GM18508 (cell line): ENCODE results near the gene FKBP2.

ENCODE experiments used
- ATAC-seq: cut with Tn5 transposase; IDR thresholded peaks from one replicate; pipeline ENCODE4 v1.9.1; 2021; ENCODE audit warnings: moderate number of reproducible peaks; ENCODE audit not compliant: insufficient read depth, unreplicated experiment

Gene FKBP2

DNA sequence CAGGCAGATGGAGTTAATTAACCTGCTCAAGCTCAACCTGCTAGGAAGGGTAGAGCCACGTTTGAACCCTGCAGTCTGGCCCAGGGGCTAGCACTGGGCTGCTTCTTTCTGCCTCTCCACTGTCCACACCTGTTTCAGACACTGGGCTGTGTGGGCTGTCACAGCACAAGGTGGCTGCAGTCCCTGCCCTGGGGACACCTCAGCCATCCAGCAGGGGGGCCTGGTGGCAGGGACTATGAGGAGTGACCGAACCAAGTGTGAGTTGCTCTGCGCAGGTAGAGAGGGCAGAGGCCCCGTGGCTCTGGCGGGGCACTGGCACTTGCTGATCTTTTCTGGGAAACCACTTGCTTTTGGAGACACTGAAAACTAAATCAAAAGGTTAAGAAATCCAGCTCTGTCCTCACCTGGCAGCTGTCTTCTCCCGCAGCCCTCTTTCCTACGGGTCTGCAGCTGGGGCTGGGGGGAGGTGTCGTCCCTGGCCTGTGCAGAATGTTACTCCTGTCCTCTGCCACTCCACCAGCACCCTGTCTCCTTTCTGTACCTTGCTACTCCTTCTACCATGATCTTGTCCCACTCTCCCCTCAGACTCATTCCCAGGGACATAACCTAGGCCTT is 37.8 kb downstream of the FKBP2 start:
- no peak for ATAC-seq

DNA sequence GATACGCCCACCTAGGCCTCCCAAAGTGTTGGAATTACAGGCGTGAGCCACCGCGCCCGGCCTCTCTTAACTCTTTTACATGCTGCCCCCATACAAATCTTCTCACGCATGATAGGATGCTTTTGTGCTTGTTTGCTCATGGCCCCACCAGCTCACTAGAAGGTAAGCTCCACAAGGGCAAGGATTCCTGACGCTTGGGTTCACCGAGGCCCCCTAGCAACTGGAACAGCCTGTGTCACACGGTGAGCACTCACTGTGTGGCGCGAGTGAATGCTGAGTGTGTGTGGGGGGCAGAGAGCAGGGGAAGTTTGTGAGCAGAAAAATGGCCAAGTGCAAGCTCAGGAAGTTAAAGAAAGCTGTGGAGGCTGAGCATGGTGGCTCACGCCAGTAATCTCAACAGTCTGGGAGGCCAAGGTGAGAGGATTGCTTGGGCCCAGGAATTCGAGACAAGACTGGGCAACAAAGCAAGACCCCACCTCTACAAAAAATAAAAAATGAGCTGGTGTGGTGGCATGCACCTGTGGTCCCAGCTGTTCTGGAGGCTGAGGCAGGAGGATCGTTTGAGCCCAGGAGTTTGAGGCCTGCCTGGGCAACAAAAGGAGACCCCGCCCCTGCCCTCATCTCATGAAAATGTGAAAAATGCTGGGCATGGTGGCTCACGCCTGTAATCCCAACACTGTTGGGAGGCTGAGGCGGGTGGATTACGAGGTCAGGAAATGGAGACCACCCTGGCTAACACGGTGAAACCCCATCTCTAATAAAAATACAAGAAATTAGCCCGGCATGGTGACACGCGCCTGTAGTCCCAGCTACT is 41.3 kb downstream of the FKBP2 start:
- no peak for ATAC-seq

- ATAC-seq = no peak
Measured at GRCh38 chr11:64283092-64283491, 42.2 kb downstream of the FKBP2 start.

- no peak for ATAC-seq
Measured at GRCh38 chr11:64284048-64284961, 43.4 kb downstream of the FKBP2 start, which contains the start of gene BAD. TSS of gene BAD (minus strand) at chr11:64284665. CDS start at chr11:64284368, 297 bp downstream.

GRCh38 chr11:64284962-64285884 is 44.3 kb downstream of the FKBP2 start, which contains the start of gene GPR137:
TSS of gene GPR137 (plus strand) at chr11:64285848. CDS start at chr11:64286525, 677 bp downstream.
- no peak for ATAC-seq

GRCh38 chr11:64285885-64286800 is 45.2 kb downstream of the FKBP2 start:
- ATAC-seq = no peak

GRCh38 chr11:64286801-64287159 is 45.9 kb downstream of the FKBP2 start:
- ATAC-seq = no peak

GRCh38 chr11:64287676-64288352 is 46.9 kb downstream of the FKBP2 start:
- no peak for ATAC-seq

DNA sequence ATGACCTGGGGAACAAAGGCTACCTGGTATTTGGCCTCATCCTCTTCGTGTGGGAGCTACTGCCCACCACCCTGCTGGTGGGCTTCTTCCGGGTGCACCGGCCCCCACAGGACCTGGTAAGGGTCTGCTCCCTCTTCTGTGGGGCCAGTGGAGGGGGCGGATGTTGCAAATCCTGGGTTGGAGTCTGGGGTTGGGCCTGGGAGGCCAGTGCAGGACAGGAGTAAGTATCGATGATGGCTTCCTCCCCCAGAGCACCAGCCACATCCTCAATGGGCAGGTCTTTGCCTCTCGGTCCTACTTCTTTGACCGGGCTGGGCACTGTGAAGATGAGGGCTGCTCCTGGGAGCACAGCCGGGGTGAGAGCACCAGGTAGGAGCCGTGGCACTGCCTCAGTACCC is 47.5 kb downstream of the FKBP2 start:
- ATAC-seq = no peak

DNA sequence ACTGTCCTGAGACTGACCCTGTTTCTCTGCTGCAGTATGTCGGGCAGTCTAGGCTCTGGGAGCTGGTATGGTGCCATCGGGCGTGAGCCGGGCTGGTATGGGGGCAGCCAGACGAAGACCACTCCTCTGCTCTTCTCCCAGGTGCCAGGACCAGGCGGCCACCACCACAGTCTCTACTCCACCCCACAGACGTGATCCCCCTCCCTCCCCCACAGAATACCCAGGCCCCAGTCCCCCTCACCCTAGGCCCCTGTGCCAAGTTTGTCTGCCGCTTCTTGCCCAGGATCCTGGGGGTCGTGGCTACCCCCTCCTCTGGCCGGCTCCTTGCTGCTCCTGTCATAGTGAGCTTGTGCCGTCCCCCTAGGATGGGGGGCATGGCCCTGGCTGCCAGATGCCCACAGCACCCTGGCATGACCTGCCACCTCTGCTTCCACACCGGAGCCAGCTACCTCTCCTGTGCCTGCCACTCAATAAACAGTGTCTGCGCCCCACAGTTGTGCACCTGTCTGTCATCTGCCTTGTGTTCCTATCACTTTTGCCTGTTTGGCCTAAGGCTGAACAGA is 48.2 kb downstream of the FKBP2 start:
- no peak for ATAC-seq

DNA sequence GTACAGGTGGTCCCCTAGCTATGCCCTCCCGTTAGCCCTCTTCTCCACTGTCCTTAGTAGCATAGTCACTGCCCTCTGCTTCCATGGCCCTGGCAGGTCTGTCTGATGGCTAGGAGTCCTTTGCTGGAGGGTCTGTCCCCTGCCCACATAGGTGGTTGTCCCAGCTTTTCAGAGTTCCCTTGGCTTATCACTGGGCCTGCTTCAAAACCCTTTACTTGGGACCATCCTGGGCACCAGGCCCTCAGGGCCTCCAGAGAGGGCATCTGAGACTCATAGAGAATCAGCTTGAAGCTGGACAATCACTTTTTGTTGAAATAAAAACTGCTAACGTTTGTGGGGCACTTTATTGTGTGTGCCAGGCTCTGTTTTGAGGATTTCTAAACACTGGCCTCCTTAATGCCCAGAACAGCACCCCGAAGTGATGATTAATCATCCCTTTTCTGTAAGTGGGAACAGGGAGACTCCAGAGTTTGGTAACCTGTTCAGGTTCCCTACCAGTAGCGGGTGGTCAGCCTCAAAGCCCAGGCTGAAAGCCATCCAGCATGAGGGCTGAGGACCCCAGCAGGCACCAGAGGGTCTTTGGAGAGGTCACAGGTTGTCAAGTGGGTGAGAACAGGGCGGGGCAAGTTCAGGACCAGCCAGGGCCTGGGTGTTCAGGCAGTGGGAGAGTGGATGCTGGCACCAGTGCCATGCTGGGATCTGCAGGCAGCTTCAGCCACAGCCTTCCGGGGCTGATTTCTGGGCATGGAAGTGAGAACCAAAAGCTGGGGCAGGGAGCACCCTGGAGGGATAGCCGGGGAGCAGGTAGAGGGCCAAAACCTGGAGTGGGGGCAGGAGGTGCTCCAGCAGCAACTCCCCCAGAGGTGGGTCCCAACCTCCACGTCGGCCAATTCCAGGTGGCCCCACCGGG is 49.7 kb downstream of the FKBP2 start:
- no peak for ATAC-seq

- ATAC-seq = no peak
Measured at GRCh38 chr11:64291262-64291751, 50.4 kb downstream of the FKBP2 start, which contains the start of gene KCNK4. TSS of gene KCNK4 (plus strand) at chr11:64291302. CDS start at chr11:64293019, 1,717 bp downstream.

- ATAC-seq = no peak
Measured at GRCh38 chr11:64291752-64292459, 51.0 kb downstream of the FKBP2 start.

DNA sequence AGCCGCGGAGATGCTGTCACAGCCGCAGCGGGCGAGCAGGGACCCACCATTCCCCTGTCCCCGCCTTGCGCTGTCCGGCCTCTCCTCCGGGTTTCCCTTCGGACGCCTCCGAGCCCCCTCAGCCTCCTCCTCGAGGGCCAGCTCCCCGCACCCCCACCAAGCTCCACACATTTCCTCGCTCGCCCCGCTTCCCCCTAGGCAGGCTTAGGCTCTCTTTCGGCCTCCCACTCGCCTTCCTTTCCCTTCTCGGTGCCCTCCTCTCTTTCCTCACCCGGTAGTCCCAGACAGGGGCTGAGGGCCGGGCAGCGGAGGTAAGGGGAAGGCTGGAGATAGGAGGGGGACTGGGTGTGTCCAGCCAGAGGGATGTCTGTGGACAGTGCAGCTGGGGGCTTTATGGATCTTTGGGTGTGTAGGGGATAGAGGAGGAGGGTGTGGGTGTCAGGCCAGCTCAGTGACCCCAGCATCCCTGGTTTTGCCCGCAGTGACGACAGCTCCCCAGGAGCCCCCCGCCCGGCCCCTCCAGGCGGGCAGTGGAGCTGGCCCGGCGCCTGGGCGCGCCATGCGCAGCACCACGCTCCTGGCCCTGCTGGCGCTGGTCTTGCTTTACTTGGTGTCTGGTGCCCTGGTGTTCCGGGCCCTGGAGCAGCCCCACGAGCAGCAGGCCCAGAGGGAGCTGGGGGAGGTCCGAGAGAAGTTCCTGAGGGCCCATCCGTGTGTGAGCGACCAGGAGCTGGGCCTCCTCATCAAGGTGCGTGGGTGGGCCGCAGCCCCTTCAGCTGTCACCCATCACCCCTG is 51.8 kb downstream of the FKBP2 start:
- ATAC-seq = no peak
